Liver (tissue), 9 donors: ENCODE results near the gene ENTPD8. TPM values are rescaled to one million over a fixed set of nuclear protein-coding genes. Genes with fewer than 3 reads are reported as not detected.

Experiments
- DNase-seq: peaks from one replicate; pipeline ENCODE4 v3.0.0-alpha.2; 2017; ENCODE audit warnings: low spot score
- H3K27ac ChIP-seq, 2 donors: one replicate each; pipeline ENCODE4 v1.7.0; 2013; ENCODE audit warnings: inconsistent platforms in 2 of 2, low read length in 2 of 2, control low read depth in 1 of 2, low read depth in 1 of 2, mild to moderate bottlenecking in 1 of 2
- H3K27me3 ChIP-seq, 4 donors: one replicate each; pipeline versions ENCODE4 v1.6.1 to v1.7.0; 2013; ENCODE audit warnings: low read length in 3 of 4, inconsistent platforms in 1 of 4, mild to moderate bottlenecking in 1 of 4, moderate library complexity in 1 of 4; ENCODE audit not compliant: control insufficient read depth in 4 of 4, insufficient read depth in 4 of 4
- H3K36me3 ChIP-seq, 4 donors: one replicate each; pipeline versions ENCODE4 v1.6.1 to v1.7.0; 2013; ENCODE audit warnings: low read length in 3 of 4, mild to moderate bottlenecking in 3 of 4, low read depth in 1 of 4, moderate library complexity in 1 of 4; ENCODE audit not compliant: control insufficient read depth in 4 of 4, insufficient read depth in 3 of 4
- H3K4me1 ChIP-seq, 4 donors: one replicate each; pipeline versions ENCODE4 v1.6.1 to v1.7.0; 2013; ENCODE audit warnings: low read length in 3 of 4, mild to moderate bottlenecking in 3 of 4, moderate library complexity in 1 of 4; ENCODE audit not compliant: control insufficient read depth in 4 of 4, insufficient read depth in 4 of 4
- H3K4me3 ChIP-seq, 3 donors: one replicate each; pipeline versions ENCODE4 v1.6.1 to v1.7.0; 2013; ENCODE audit warnings: low read length in 3 of 3, control low read depth in 1 of 3, low read depth in 1 of 3, mild to moderate bottlenecking in 1 of 3
- H3K9ac ChIP-seq, 2 donors: one replicate each; pipeline ENCODE4 v1.7.0; 2013; ENCODE audit warnings: low read length in 2 of 2, mild to moderate bottlenecking in 2 of 2, moderate library complexity in 2 of 2, control low read depth in 1 of 2, low read depth in 1 of 2
- H3K9me3 ChIP-seq, 4 donors: one replicate each; pipeline versions ENCODE4 v1.6.1 to v1.7.0; 2013; ENCODE audit warnings: low read length in 3 of 4; ENCODE audit not compliant: control insufficient read depth in 4 of 4
- ATF3 ChIP-seq: IDR thresholded peaks from 2 replicates; pipeline ENCODE4 v1.6.1; 2016; ENCODE audit warnings: antibody characterized with exemption
- FOXA1 ChIP-seq: IDR thresholded peaks from 2 replicates; pipeline ENCODE4 v1.6.1; 2016; ENCODE audit warnings: antibody characterized with exemption
- FOXA2 ChIP-seq: IDR thresholded peaks from 2 replicates; pipeline ENCODE4 v1.6.1; 2016; ENCODE audit warnings: antibody characterized with exemption
- GABPA ChIP-seq, 2 donors: IDR thresholded peaks in 1 of 2; conservative IDR thresholded peaks in 1 of 2; 2 replicates each; pipeline ENCODE4 v1.6.1; 2016; ENCODE audit warnings: antibody characterized with exemption in 2 of 2, mild to moderate bottlenecking in 1 of 2, moderate library complexity in 1 of 2
- HNF4A ChIP-seq, 2 donors: conservative IDR thresholded peaks; 2 replicates each; pipeline ENCODE4 v1.6.1; 2016; ENCODE audit warnings: antibody characterized with exemption in 2 of 2, mild to moderate bottlenecking in 2 of 2
- JUND ChIP-seq, 2 donors: IDR thresholded peaks; 2 replicates each; pipeline ENCODE4 v1.6.1; 2016; ENCODE audit warnings: antibody characterized with exemption in 2 of 2
- RAD21 ChIP-seq, 2 donors: IDR thresholded peaks; 2 replicates each; pipeline ENCODE4 v1.6.1; 2016; ENCODE audit warnings: antibody characterized with exemption in 2 of 2, mild to moderate bottlenecking in 2 of 2
- RXRA ChIP-seq, 2 donors: IDR thresholded peaks; 2 replicates each; pipeline ENCODE4 v1.6.1; 2017 to 2018; ENCODE audit warnings: antibody characterized with exemption in 2 of 2, mild to moderate bottlenecking in 1 of 2
- SP1 ChIP-seq: IDR thresholded peaks from 2 replicates; pipeline ENCODE4 v1.6.1; 2018; ENCODE audit warnings: antibody characterized with exemption, mild to moderate bottlenecking
- TAF1 ChIP-seq: conservative IDR thresholded peaks from 2 replicates; pipeline ENCODE4 v1.6.1; 2016; ENCODE audit warnings: antibody characterized with exemption, mild to moderate bottlenecking
- WGBS: extraction: QIAGEN DNeasy Blood & Tissue Kit; methylation state at CpG from one replicate; pipeline ENCODE4 v1.1.7; 2013; 5-methylcytosine and 5-hydroxymethylcytosine counted together
- polyA plus RNA-seq, 2 donors: library from polyadenylated mRNA; stranded (reverse) in 1 of 2; unstranded in 1 of 2; fragments of 200-250 nt in 1 of 2; fragments of >200 nt in 1 of 2; fragmentation: Nextera tagmentation in 1 of 2; extraction: Ambion mirVana in 1 of 2; gene quantifications; one replicate each; pipeline versions ENCODE4 v1.2.1 to v1.2.3, GENCODE V29; 2013 to 2015
- total RNA-seq, 2 donors: library from RNA; depleted of rRNA; stranded (reverse); fragments of >200 nt; gene quantifications; one replicate each; pipeline ENCODE4 v1.2.3, GENCODE V29; 2014
- TF ChIP-seq, protein P1 (sequence below): IDR thresholded peaks from 2 replicates; pipeline ENCODE4 v1.6.1; 2016; ENCODE audit warnings: antibody characterized with exemption, mild to moderate bottlenecking
- donor health status: healthy.
- donor health status: healthy.
- donor health status: healthy.
- donor health status: healthy.
- donor health status: healthy.

Gene ENTPD8
- total and polyA plus RNA-seq, 4 donors: 1.6 to 6.2 (median 4.9) TPM

GRCh38 chr9:137462986-137463930 lies 22.1 kb upstream of the ENTPD8 start:
- H3K4me1 ChIP-seq: peaks cover 0 to 9% (median 5%) of the 10 kb centered on the region in 4 donors
- WGBS: 94% methylated on average over 30 of the region's 30 CpGs
- peaks cover 0 to 6% (median 0%) of the 10 kb centered on the region in 4 donors for H3K36me3 ChIP-seq
- no peak for DNase-seq
- no peaks in the 10 kb centered on the region for H3K9me3 ChIP-seq
- H3K9ac ChIP-seq: no peak overlapping the region
- no peaks in the 10 kb centered on the region for H3K27me3 ChIP-seq
- TF ChIP-seq FOXA2: no peak
- TF ChIP-seq SP1: no peak
- TF ChIP-seq ATF3: no peak
- no peak for TF ChIP-seq FOXA1
- no peak for TF ChIP-seq GABPA (IDR thresholded peaks at IDR 0.05 in 1 of 2, conservative IDR thresholded peaks at IDR 0.05 in 1 of 2)
- TF ChIP-seq, protein P1, sequence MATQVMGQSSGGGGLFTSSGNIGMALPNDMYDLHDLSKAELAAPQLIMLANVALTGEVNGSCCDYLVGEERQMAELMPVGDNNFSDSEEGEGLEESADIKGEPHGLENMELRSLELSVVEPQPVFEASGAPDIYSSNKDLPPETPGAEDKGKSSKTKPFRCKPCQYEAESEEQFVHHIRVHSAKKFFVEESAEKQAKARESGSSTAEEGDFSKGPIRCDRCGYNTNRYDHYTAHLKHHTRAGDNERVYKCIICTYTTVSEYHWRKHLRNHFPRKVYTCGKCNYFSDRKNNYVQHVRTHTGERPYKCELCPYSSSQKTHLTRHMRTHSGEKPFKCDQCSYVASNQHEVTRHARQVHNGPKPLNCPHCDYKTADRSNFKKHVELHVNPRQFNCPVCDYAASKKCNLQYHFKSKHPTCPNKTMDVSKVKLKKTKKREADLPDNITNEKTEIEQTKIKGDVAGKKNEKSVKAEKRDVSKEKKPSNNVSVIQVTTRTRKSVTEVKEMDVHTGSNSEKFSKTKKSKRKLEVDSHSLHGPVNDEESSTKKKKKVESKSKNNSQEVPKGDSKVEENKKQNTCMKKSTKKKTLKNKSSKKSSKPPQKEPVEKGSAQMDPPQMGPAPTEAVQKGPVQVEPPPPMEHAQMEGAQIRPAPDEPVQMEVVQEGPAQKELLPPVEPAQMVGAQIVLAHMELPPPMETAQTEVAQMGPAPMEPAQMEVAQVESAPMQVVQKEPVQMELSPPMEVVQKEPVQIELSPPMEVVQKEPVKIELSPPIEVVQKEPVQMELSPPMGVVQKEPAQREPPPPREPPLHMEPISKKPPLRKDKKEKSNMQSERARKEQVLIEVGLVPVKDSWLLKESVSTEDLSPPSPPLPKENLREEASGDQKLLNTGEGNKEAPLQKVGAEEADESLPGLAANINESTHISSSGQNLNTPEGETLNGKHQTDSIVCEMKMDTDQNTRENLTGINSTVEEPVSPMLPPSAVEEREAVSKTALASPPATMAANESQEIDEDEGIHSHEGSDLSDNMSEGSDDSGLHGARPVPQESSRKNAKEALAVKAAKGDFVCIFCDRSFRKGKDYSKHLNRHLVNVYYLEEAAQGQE: no peak
- H3K4me3 ChIP-seq: no peak overlapping the region
- H3K27ac ChIP-seq: no peak overlapping the region

DNA sequence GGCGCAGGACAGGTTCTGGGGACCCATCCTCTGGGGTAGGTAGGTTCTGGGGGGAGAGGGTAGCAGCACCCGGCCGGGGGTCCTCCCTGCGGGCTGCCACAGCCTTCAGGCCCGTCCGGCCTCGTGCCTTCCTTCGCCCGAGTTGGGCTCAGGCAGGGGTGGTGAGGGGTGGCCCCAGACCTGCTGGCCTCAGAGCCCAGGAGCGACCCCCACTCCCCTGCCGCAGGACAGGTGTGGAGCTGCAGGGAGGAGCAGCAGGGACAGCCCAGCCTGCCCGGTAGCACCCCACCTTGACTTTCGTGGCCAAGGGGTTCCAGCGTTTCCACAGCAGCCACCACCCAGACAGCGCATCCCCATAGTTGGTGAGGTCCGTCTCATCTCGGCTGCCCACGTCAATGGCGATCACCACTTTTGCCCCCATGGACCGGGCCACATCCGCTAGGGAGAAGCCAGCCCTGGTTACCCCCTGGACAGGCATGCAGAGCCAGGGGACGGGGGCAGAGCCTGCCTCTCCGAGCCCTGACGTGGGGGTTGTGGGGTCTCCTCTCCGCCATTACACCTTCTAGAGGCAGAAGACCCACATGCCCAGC lies 21.3 kb upstream of the ENTPD8 start:
- Histone ChIP-seq H3K9ac (no peak overlapping the region), H3K27me3 (no peaks in the 10 kb centered on the region), H3K4me3 (no peak overlapping the region), H3K9me3 (no peaks in the 10 kb centered on the region), H3K36me3 (peaks cover 0 to 6% (median 0%) of the 10 kb centered on the region in 4 donors), H3K27ac (no peak overlapping the region), H3K4me1 (peaks cover 0 to 17% (median 10%) of the 10 kb centered on the region in 4 donors)
- WGBS: 95% methylated on average over 25 of the region's 25 CpGs
- TF ChIP-seq TAF1 (no peak), GABPA (IDR thresholded peaks at IDR 0.05 in 1 of 2, conservative IDR thresholded peaks at IDR 0.05 in 1 of 2) (no peak), JUND (IDR thresholded peaks at IDR 0.05) (no peak), RXRA (IDR thresholded peaks at IDR 0.05) (no peak), RAD21 (IDR thresholded peaks at IDR 0.05) (no peak), FOXA2 (no peak), HNF4A (conservative IDR thresholded peaks at IDR 0.05) (no peak)
- no peak for DNase-seq
